ENCODE results near the gene KAZN.
A peak's percentile ranks its signal among the peaks of the same experiment; 100 is the strongest.

Gene KAZN

GRCh38 chr1:14803002-14803789, 204.7 kb downstream of the KAZN start:
- DNase-seq = no peak

GRCh38 chr1:14804626-14805025, 206.1 kb downstream of the KAZN start:
- DNase-seq = peak; percentile 6

- no peak for DNase-seq
These were observed 208.3 kb downstream of the KAZN start for GRCh38 chr1:14806772-14807171.

GRCh38 chr1:14808768-14809167, 210.3 kb downstream of the KAZN start:
- no peak for DNase-seq

GRCh38 chr1:14809191-14809981, 210.9 kb downstream of the KAZN start:
- DNase-seq = no peak

GRCh38 chr1:14810595-14811361, 212.3 kb downstream of the KAZN start:
- DNase-seq = no peak

GRCh38 chr1:14811573-14811972, 213.1 kb downstream of the KAZN start:
- no peak for DNase-seq

GRCh38 chr1:14812189-14812588, 213.7 kb downstream of the KAZN start:
- no peak for DNase-seq

GRCh38 chr1:14815175-14815877, 216.8 kb downstream of the KAZN start:
- DNase-seq = no peak

GRCh38 chr1:14817223-14818170, 219.0 kb downstream of the KAZN start:
- DNase-seq = no peak

- no peak for DNase-seq
These were observed 222.0 kb downstream of the KAZN start for GRCh38 chr1:14820295-14821085.

- no peak for DNase-seq
These were observed 224.0 kb downstream of the KAZN start for GRCh38 chr1:14822493-14822892.

- no peak for DNase-seq
These were observed 224.5 kb downstream of the KAZN start for GRCh38 chr1:14822996-14823395.

- no peak for DNase-seq
These were observed 225.9 kb downstream of the KAZN start for GRCh38 chr1:14824314-14824915.

GRCh38 chr1:14825396-14825795, 226.9 kb downstream of the KAZN start:
- DNase-seq = no peak

- DNase-seq = no peak
These were observed 227.7 kb downstream of the KAZN start for GRCh38 chr1:14826172-14826636.

- no peak for DNase-seq
These were observed 228.3 kb downstream of the KAZN start for GRCh38 chr1:14826731-14827326.

GRCh38 chr1:14827870-14828269, 229.4 kb downstream of the KAZN start:
- DNase-seq = no peak

- no peak for DNase-seq
These were observed 230.2 kb downstream of the KAZN start for GRCh38 chr1:14828665-14829064.

- no peak for DNase-seq
These were observed 237.2 kb downstream of the KAZN start for GRCh38 chr1:14835725-14836124.

All from stimulated activated CD4-positive, alpha-beta T cell treated with anti-CD3 and anti-CD28 coated beads, Interleukin-15, amount 100 ng/mL, for 24 hours (primary cell).